Retinal pigment epithelial cell (primary cell): ENCODE measurements around the gene LCNL1.
"Not testable (repeated sequence)": the region's sequence is repeated elsewhere in the genome, so short reads cannot be mapped to it uniquely, and the experiment has no call there.

Experiments
- DNase-seq: peaks from one replicate; pipeline ENCODE4 v3.0.0-alpha.2; 2010; ENCODE audit warnings: low read depth
- H3K4me3 ChIP-seq: 2 replicates; pipeline ENCODE4 v1.5.1; 2011; ENCODE audit warnings: mild to moderate bottlenecking, low read length, control low read depth, moderate library complexity
- CTCF ChIP-seq: conservative IDR thresholded peaks from 2 replicates; pipeline ENCODE4 v1.5.1; 2011; ENCODE audit warnings: low read depth, low read length, control low read depth, inconsistent platforms

LCNL1 gene

GRCh38 chr9:137031904-137032640 lies 49.3 kb downstream of the LCNL1 start, which contains the start of gene FUT7:
TSS of gene FUT7 (minus strand) at chr9:137032088. CDS start at chr9:137031991, 97 bp downstream.
- TF ChIP-seq CTCF = no peak
- no peak for DNase-seq
- no peak within 1 kb of the TSS for H3K4me3 ChIP-seq

- H3K4me3 ChIP-seq = no peak overlapping the region
- TF ChIP-seq CTCF = no peak
- no peak for DNase-seq
Observed at GRCh38 chr9:137032858-137033257, 50.1 kb downstream of the LCNL1 start.

GRCh38 chr9:137033481-137033880 lies 50.7 kb downstream of the LCNL1 start:
- DNase-seq, H3K4me3 ChIP-seq: not testable (repeated sequence)

GRCh38 chr9:137034039-137034708 lies 51.4 kb downstream of the LCNL1 start:
- no peak for TF ChIP-seq CTCF
- no peak for DNase-seq
- no peak overlapping the region for H3K4me3 ChIP-seq

GRCh38 chr9:137034709-137035506 lies 52.1 kb downstream of the LCNL1 start:
- no peak for DNase-seq
- TF ChIP-seq CTCF = peak; percentile 94
- no peak overlapping the region for H3K4me3 ChIP-seq
